Memory B cell (primary cell): ENCODE results near the gene LAMC2.

Experiments
- ATAC-seq: fragments of 150-1000 bp; cut with Tn5 transposase; 2 replicates; pipeline ENCODE4 v1.10.0; 2021; ENCODE audit warnings: low read depth, mild to moderate bottlenecking, moderate library complexity
- DNase-seq, 2 donors: peaks; one replicate each; pipeline ENCODE4 v3.0.0; 2022; ENCODE audit warnings: low spot score in 2 of 2
- H3K27ac Mint-ChIP-seq: one replicate; pipeline ENCODE4 v1.8.0; 2022; ENCODE audit warnings: mild to moderate bottlenecking, moderate library complexity, mixed read lengths
- H3K27me3 Mint-ChIP-seq: one replicate; pipeline ENCODE4 v1.8.0; 2022; ENCODE audit warnings: mixed read lengths
- H3K36me3 Mint-ChIP-seq: one replicate; pipeline ENCODE4 v1.8.0; 2022; ENCODE audit warnings: mild to moderate bottlenecking, mixed read lengths
- H3K4me1 Mint-ChIP-seq: one replicate; pipeline ENCODE4 v1.8.0; 2022; ENCODE audit warnings: mixed read lengths
- H3K4me3 Mint-ChIP-seq: one replicate; pipeline ENCODE4 v1.8.0; 2022; ENCODE audit warnings: mild to moderate bottlenecking, moderate library complexity, mixed read lengths
- H3K9me3 Mint-ChIP-seq: one replicate; pipeline ENCODE4 v1.8.0; 2022; ENCODE audit warnings: mixed read lengths

The LAMC2 gene

GRCh38 chr1:183277821-183278738 is 92.0 kb downstream of the LAMC2 start:
- Mint-ChIP-seq H3K27ac (no peak overlapping the region), H3K4me3 (no peak overlapping the region), H3K4me1 (no peaks in the 10 kb centered on the region), H3K36me3 (no peaks in the 10 kb centered on the region), H3K9me3 (no peaks in the 10 kb centered on the region), H3K27me3 (peaks cover 9% of the 10 kb centered on the region)
- ATAC-seq (no peak), DNase-seq (no peak)

GRCh38 chr1:183278739-183279591 is 92.9 kb downstream of the LAMC2 start:
- ATAC-seq: no peak
- DNase-seq: no peak
- H3K9me3 Mint-ChIP-seq: no peaks in the 10 kb centered on the region
- H3K27me3 Mint-ChIP-seq: peaks cover 11% of the 10 kb centered on the region
- no peak overlapping the region for H3K4me3 Mint-ChIP-seq
- H3K27ac Mint-ChIP-seq: no peak overlapping the region
- H3K4me1 Mint-ChIP-seq: no peaks in the 10 kb centered on the region
- no peaks in the 10 kb centered on the region for H3K36me3 Mint-ChIP-seq

GRCh38 chr1:183279835-183280234 is 93.8 kb downstream of the LAMC2 start:
- Mint-ChIP-seq H3K4me1 (no peaks in the 10 kb centered on the region), H3K9me3 (no peaks in the 10 kb centered on the region), H3K4me3 (no peak overlapping the region), H3K27me3 (peaks cover 15% of the 10 kb centered on the region), H3K36me3 (no peaks in the 10 kb centered on the region), H3K27ac (no peak overlapping the region)
- ATAC-seq (no peak), DNase-seq (no peak)

- ATAC-seq (no peak), DNase-seq (no peak)
- no peak overlapping the region for H3K27ac Mint-ChIP-seq
- H3K27me3 Mint-ChIP-seq: peaks cover 16% of the 10 kb centered on the region
- no peaks in the 10 kb centered on the region for H3K9me3 Mint-ChIP-seq
- H3K36me3 Mint-ChIP-seq: no peaks in the 10 kb centered on the region
- no peaks in the 10 kb centered on the region for H3K4me1 Mint-ChIP-seq
- H3K4me3 Mint-ChIP-seq: no peak overlapping the region
Measured at GRCh38 chr1:183281039-183281438, 95.0 kb downstream of the LAMC2 start.

- Mint-ChIP-seq H3K9me3 (no peaks in the 10 kb centered on the region), H3K4me1 (no peaks in the 10 kb centered on the region), H3K36me3 (no peaks in the 10 kb centered on the region), H3K27ac (no peak overlapping the region), H3K27me3 (peaks cover 18% of the 10 kb centered on the region), H3K4me3 (no peak overlapping the region)
- DNase-seq: peak; percentile 68 to 73
- ATAC-seq: peak; percentile 75
Measured at GRCh38 chr1:183281553-183282091, 95.6 kb downstream of the LAMC2 start.

- Mint-ChIP-seq H3K9me3 (no peaks in the 10 kb centered on the region), H3K27ac (no peak overlapping the region), H3K36me3 (no peaks in the 10 kb centered on the region), H3K27me3 (peaks cover 18% of the 10 kb centered on the region), H3K4me3 (no peak overlapping the region), H3K4me1 (no peaks in the 10 kb centered on the region)
- no peak for DNase-seq
- ATAC-seq: no peak
Measured at GRCh38 chr1:183282101-183282855, 96.2 kb downstream of the LAMC2 start.

- no peaks in the 10 kb centered on the region for H3K9me3 Mint-ChIP-seq
- peaks cover 12% of the 10 kb centered on the region for H3K27me3 Mint-ChIP-seq
- no peak for DNase-seq
- H3K27ac Mint-ChIP-seq: no peak overlapping the region
- H3K4me1 Mint-ChIP-seq: no peaks in the 10 kb centered on the region
- no peaks in the 10 kb centered on the region for H3K36me3 Mint-ChIP-seq
- H3K4me3 Mint-ChIP-seq: no peak overlapping the region
- ATAC-seq: no peak
Measured at GRCh38 chr1:183283286-183283685, 97.2 kb downstream of the LAMC2 start.

- Mint-ChIP-seq H3K9me3 (no peaks in the 10 kb centered on the region), H3K4me1 (no peaks in the 10 kb centered on the region)
- no peak for ATAC-seq
Measured at GRCh38 chr1:183284086-183284485, 98.0 kb downstream of the LAMC2 start.

GRCh38 chr1:183285256-183285655 is 99.2 kb downstream of the LAMC2 start:
- no peaks in the 10 kb centered on the region for H3K4me1 Mint-ChIP-seq
- no peak for DNase-seq
- no peak overlapping the region for H3K27ac Mint-ChIP-seq
- H3K36me3 Mint-ChIP-seq: no peaks in the 10 kb centered on the region
- no peaks in the 10 kb centered on the region for H3K9me3 Mint-ChIP-seq
- no peak for ATAC-seq
- H3K27me3 Mint-ChIP-seq: peaks cover 17% of the 10 kb centered on the region
- no peak overlapping the region for H3K4me3 Mint-ChIP-seq

More at GRCh38 chr1:183284086-183284485, 98.0 kb downstream of the LAMC2 start:
- Mint-ChIP-seq H3K4me3 (no peak overlapping the region), H3K36me3 (no peaks in the 10 kb centered on the region), H3K27me3 (peaks cover 14% of the 10 kb centered on the region), H3K27ac (no peak overlapping the region)
- DNase-seq: no peak

GRCh38 chr1:183285746-183286145 is 99.7 kb downstream of the LAMC2 start:
- Mint-ChIP-seq H3K4me3 (no peak overlapping the region), H3K9me3 (no peaks in the 10 kb centered on the region), H3K27ac (no peak overlapping the region), H3K36me3 (no peaks in the 10 kb centered on the region), H3K4me1 (no peaks in the 10 kb centered on the region), H3K27me3 (peaks cover 17% of the 10 kb centered on the region)
- DNase-seq: no peak
- no peak for ATAC-seq

GRCh38 chr1:183287191-183287675 is 101.2 kb downstream of the LAMC2 start:
- ATAC-seq (no peak), DNase-seq (no peak)
- no peak overlapping the region for H3K27ac Mint-ChIP-seq
- H3K27me3 Mint-ChIP-seq: peaks cover 17% of the 10 kb centered on the region
- no peak overlapping the region for H3K4me3 Mint-ChIP-seq
- no peaks in the 10 kb centered on the region for H3K36me3 Mint-ChIP-seq
- no peaks in the 10 kb centered on the region for H3K9me3 Mint-ChIP-seq
- H3K4me1 Mint-ChIP-seq: no peaks in the 10 kb centered on the region

- no peaks in the 10 kb centered on the region for H3K36me3 Mint-ChIP-seq
- H3K4me3 Mint-ChIP-seq: no peak overlapping the region
- no peaks in the 10 kb centered on the region for H3K9me3 Mint-ChIP-seq
- ATAC-seq (no peak), DNase-seq (no peak)
- H3K27ac Mint-ChIP-seq: no peak overlapping the region
- peaks cover 13% of the 10 kb centered on the region for H3K27me3 Mint-ChIP-seq
- no peaks in the 10 kb centered on the region for H3K4me1 Mint-ChIP-seq
Measured at GRCh38 chr1:183288583-183288982, 102.5 kb downstream of the LAMC2 start.

GRCh38 chr1:183289051-183289496 is 103.0 kb downstream of the LAMC2 start:
- H3K9me3 Mint-ChIP-seq: no peaks in the 10 kb centered on the region
- no peak for DNase-seq
- no peak for ATAC-seq
- H3K4me3 Mint-ChIP-seq: no peak overlapping the region
- H3K4me1 Mint-ChIP-seq: no peaks in the 10 kb centered on the region
- H3K27ac Mint-ChIP-seq: no peak overlapping the region
- H3K36me3 Mint-ChIP-seq: no peaks in the 10 kb centered on the region
- peaks cover 13% of the 10 kb centered on the region for H3K27me3 Mint-ChIP-seq
